Stimulated activated CD8-positive, alpha-beta memory T cell treated with anti-CD3 and anti-CD28 coated beads, Interleukin-15, amount 100 ng/mL, for 1 hour (primary cell): ENCODE data around the gene ARHGAP28.

ENCODE experiments used
- DNase-seq: peaks from one replicate; pipeline ENCODE4 v3.0.0-alpha.2; 2020; ENCODE audit warnings: low read depth

Gene ARHGAP28, protein sequence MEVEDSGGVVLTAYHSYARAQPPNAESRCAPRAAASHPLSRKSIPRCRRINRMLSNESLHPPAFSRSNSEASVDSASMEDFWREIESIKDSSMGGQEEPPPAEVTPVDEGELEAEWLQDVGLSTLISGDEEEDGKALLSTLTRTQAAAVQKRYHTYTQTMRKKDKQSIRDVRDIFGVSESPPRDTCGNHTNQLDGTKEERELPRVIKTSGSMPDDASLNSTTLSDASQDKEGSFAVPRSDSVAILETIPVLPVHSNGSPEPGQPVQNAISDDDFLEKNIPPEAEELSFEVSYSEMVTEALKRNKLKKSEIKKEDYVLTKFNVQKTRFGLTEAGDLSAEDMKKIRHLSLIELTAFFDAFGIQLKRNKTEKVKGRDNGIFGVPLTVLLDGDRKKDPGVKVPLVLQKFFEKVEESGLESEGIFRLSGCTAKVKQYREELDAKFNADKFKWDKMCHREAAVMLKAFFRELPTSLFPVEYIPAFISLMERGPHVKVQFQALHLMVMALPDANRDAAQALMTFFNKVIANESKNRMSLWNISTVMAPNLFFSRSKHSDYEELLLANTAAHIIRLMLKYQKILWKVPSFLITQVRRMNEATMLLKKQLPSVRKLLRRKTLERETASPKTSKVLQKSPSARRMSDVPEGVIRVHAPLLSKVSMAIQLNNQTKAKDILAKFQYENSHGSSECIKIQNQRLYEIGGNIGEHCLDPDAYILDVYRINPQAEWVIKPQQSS

DNA sequence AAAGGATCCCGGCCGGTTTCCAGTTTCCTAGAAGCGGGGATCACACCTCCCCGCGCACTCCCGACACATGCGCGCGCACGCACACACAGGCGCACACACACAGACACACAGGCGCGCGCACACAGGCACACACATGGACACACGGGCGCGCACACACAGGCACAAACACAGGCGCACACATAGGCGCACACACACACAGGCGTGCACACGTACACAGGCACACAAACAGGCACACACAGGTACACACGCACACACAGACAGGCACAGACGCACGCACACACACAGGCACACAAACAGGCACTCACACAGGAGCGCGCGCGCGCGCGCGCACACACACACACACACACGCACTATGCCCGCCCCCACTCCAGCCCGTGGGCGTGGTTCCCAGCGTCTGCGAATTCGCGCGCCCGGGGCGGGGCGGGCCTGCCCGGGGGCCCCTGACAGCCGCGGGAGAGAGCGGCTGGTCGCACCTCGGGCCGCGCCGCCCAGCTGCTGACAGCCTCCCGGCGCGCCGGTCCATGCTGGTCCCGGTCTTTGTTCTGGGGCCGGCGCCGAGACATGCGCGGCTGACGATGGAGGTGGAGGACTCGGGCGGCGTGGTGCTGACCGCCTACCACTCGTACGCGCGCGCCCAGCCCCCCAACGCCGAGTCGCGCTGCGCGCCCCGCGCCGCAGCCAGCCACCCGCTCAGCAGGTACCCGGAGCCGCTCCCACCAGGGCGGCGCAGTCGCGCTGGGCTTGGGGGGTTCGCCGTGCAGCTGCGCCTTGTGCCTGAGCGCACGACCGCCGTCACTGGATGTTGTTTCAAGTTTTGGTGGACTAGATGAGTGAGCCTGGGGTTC, at the start of gene ARHGAP28:
TSS of gene ARHGAP28 (plus strand) at position 470 of the 845 bp plus-strand sequence. CDS start at position 576, 106 bp downstream.
- no peak for DNase-seq

DNA sequence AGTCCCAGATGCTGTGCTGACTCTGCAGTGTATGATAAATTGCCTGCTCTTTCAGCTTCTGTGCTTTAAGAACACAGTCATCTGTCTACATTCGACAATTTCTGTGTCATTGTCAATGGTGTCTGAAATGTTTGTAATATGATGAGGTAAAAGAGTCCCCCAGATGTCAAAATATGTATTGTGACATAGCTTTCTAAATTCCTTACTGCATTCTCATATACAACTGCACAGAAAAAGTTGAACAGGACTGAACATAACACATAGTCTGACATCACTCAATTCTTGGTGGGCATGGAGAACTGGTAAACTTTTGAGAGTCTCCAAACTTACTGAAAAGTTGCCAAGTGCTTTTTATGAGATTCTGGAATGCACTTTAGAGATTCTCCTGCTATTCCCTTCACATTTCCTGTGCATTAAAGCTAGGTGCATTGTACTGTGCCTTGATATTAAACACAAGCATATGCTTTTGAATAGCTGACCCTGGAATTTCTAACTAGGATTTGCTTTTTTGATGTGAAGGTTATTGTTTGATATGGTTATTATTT, 48.1 kb upstream of the ARHGAP28 start:
- DNase-seq: no peak

DNA sequence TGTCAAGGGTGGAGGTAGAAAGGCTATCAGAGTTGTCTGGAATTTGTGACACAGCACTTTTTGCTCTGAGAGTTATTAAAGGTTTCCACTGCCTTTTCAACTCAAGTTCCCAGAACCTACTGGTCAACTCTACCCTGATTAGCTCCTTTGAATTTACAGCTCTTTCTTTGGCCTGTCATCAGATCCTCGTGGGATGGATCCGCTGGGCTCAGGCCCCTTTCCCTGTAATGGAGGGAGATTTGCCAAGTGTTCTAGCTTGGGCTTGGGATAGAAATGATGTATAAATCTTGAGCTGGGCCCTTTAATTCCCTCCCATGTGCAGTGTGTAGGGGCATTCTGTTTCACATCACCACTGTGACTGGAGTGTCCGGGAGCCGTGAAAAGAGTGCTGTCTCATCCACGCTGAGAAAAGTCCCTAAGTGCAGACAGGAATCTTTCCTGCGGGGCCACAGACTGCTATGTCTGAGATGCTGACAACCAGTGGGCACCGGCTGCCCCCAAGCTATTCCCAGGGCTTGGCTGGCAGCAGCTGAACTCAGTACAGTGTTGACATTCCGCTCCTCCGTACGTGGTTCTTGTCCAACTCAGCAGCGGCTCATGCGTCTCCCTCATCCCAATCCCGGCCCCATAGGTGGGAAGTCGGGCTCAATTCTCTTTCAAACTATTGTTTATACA, 46.9 kb upstream of the ARHGAP28 start:
- DNase-seq: no peak

DNA sequence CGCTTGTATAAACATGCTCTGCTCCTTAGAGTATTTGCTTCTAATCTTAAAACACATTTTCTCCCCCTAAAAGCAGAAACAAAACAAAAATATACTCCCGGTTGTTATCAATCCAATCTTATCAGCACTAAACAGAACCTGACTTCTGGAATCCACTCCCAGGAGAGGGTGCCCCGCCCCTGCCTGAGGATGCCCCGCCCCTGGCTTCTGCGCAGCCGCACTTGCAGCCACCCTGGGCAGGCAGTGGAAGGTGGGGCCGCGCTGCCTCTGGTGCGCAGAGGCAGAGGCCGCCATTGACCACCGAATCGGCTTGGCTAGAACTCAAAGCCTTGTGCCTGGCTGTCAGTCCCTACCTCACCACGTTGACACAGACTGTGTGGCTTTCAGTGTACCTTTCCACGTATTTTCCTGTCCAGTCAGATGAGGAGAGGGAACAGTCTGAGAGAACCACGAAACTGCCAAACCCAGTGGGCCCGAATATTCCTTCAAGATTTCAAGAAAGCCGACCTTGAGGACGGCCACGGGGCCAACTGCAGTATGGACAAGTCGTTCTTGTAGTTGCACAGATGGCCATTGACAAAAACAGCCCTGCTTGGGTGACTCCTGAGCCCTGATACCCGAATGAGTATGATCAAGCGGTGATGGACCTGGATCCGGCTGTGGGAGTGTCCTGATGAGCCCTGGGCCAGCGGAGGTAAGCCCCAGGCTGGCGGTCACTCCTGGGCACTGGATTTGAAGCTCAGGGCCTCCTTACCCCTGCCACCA, 46.2 kb upstream of the ARHGAP28 start:
- DNase-seq: no peak

DNA sequence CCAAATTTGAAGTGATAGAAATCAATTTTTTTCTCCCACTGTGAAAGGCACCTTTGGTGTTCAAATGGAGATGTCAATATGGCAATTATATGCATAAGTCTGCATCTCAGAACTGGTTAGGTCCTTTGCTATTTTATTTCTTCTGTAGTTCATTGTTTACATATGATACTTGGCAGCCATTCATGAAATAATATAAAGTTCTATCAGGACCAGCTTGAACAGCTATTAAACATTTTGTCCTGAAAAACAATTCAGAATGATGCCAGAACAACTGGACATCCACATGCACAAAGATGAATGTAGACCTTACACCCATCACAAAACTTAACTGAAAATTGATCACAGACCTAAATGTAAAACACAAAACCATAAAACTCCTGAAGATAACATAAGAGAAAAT, 41.8 kb upstream of the ARHGAP28 start:
- DNase-seq: no peak

DNA sequence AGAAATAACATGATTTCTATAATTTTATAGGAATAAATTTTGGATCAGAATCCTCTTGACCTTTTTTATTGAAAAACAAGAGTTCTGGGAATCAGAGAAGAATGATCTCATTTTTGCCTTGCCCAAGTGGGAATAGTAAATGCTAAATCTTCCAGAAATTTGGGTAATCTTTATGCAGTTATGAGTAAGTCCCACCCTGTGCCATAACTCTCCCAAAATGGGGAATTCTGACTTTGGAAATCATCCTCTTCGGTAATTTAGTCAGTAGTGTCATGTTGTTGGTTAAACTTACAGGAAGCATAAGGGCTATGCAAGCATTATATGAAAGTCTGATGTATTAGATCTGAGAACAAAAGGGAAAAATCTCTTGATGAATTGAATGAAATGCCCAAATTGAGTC, 20.6 kb upstream of the ARHGAP28 start:
- no peak for DNase-seq

DNA sequence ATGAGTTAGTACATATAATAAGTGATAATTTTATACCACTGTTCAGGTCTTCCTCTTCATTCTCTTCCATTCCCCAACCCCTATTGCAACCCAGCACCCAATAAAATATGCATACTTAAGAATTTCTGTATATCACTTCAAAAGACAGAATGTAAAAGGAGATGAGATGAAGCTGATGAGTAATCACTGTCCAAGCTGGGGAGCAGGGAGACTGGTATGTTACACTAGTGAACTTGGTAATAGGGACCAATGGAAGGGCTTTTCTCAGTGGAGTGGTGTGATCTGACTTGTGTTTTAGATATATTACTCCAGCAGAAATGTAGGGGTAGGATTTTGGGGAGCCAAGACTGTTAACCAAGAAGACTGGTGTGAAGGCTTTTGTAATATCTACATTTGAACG, 18.0 kb upstream of the ARHGAP28 start:
- no peak for DNase-seq

DNA sequence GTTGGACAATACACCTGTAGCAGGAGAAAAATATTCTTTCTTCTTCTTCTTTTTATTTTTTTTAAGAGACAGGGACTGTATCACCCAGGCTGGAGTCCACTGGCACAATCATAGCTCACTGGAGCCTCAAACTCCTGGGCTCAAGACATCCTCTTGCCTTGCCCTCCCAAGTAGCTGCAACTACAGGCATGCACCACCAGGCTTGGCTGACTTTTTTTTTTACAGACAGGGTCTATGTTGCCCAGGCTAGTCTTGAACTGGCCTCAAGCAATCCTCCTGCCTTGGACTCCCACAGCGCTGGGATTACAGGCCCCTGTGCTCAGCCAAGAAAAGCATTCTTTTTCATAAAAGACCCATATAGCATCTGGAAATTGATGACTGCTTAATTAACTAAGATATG, 17.1 kb upstream of the ARHGAP28 start:
- DNase-seq: no peak

DNA sequence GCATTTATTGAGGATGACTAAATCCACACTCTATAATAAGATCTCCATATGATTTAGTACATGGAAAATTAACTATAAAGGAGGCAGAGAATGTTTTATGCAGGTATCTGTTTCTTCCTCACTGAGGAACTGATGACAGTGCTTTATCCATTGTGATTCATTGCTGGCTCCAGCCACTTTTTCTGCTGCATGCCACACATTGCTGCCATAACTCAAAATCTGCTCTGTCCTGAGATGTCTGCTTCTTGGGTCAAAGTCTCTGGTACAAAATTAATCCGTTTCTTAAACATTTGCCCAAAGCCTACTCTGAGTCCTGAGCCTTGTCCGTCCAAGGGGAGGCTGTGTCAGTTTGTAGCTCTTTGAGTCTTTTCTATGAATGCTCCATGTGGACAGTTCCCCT, 15.5 kb upstream of the ARHGAP28 start:
- DNase-seq: no peak

DNA sequence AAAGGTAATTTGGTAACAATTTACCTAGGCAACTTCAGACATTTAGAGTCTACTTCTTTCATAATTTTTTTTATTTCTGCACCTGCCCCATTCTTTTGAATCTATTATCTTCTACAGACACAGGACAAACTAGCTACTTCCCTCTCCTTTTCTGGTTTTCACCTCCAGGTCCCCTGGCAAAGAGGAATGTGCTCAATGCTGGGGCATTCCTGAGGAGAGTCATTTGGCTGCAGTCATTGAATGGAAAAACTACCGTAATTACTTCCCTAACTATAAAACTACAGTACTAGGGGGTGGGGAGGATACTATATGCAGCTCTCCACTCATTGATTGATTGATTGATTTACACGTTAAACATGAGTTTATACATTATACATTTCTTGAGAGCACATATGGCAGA, 11.2 kb upstream of the ARHGAP28 start:
- no peak for DNase-seq

DNA sequence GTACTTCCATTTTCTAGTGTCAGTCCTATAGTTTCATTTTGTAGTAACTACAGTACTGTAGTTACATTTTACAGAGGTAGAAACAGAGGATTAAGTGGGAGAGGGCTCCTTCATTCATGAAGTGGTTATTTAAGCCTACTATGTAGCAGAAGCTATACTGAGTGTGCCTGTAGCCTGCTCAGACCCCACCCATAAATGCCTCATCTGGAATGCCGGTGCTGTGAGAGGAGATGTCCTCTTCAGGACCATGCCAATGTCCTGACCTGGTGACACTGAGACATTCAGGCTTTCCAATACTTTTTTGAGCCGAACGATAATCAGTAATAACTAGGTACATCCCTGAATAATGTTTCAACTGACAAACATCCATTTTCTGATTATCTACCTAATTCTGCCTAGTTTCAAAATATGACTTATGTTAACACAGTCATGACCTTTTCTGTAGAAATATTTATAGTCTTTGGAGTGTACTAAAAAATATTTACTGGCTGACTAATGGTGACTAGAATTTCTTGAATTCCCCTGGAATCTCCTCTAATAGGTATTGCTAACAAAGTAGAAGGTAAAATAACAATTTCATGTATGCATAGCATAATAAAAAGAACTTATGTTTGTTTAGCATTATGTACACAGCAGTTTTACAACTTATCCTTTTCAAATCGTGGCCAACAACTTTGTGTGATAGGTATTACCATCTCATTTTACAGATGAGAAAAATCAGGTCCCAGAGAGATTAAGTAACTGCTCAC, 10.2 kb upstream of the ARHGAP28 start:
- DNase-seq: no peak

DNA sequence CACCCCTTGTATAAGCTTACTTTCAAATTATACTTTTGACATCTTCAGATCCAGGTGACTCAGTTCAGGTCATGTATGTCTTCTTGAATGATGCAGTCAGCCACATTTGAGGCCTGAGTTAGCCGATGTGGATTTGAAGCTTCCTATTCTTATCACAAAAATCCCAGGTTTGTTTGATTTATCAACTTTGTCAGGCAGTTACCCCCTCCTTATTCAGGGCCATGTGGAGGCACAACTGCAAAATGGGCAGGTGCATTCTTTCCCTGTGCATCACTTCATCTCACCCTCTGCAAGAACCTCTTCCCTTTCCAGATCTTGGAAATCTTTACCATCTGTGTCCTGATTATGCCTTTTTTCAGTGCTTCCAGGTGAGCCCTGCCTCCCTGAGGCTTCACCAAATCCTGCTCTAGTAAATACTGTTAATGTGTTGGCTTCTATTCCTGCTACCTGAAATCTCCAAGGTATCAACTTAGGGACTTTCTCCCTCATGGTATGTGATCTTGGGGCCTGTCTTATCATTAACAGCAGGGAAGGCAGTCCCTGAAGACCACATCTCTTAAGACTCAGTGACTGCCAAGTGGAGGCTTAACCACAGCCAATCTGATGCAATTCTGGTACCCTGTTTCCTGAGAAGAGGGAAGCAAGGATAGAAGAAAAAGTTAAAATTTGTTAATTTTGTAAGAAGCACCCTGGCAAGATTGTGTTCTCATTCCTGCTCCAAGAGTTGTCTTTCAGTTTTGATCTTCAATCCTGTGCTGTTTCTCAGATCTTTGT, 9.4 kb upstream of the ARHGAP28 start:
- DNase-seq: no peak

DNA sequence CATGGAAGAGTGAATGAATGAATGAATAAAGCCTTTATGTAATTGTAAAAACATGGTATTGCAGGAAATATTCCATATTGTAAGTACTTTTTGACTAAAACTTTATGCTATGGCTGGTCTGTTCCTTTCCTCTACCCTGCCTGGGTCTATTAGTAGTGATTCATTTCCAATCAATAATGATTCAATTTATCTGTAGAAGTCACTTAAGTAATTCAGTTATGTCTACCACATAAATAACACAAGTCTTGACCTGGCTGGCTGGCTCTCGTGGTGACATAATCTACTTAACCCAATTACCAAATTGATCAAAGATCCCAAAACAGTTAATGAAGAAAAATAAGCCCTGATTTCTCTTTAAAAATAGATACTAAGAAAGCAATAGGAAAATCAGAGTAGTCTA, 7.8 kb upstream of the ARHGAP28 start:
- no peak for DNase-seq

DNA sequence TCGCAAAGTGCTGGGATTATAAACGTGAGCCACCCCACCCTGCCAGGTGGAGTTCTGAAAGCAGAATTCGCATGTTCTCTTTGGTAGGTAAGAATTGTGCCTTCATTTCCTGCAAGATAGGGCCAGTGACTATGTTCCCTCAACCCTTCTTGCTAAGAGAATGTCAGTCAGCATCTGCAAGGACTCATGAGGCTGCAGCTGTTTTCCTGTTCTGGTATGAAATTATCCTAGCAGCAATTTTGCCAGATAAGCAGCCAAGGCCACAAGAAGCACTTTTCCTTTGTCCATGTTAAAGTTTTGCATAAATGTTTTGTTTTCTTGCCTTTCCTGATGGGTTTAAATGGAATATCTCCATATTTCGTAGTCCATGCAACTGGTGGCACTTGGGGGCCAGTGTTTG, 6.8 kb upstream of the ARHGAP28 start:
- no peak for DNase-seq

DNA sequence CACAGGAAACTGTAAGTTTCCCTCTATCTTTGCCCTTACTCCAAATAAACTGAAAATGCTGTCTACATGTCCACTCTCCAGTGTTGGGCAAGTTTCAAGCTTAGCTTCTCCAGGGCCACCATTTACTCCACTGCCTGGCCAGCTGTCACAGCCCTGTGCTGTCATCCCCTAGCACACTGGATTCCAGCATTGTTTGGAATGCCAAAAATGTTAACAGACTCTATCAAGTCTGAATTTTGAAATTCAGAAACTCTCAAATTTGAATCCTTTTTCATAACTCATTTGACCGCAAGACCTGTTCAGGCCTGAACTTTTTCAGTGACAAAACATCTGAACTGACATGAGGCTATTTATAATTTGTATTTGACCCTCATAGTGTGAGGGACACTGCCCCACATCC, 5.2 kb upstream of the ARHGAP28 start:
- DNase-seq: no peak

DNA sequence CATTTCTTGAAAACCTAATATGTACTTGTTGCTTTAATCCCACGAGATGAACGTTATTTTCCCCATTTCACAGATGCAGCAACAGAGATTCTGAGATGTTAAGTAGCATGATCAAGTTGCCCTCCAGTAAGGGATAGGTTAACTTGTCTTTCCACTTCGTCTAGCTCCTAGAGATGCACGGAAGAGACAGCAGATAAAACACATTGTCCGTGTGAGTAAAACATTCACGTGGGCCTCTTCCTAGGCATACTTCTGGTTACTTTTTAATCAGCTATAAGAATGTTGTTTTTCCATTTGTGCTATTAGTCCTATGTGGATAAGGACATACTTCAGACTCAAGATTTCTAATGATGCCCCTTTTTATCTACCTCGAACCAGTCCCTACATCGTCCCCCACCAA, 1.2 kb upstream of the ARHGAP28 start:
- DNase-seq: no peak

DNA sequence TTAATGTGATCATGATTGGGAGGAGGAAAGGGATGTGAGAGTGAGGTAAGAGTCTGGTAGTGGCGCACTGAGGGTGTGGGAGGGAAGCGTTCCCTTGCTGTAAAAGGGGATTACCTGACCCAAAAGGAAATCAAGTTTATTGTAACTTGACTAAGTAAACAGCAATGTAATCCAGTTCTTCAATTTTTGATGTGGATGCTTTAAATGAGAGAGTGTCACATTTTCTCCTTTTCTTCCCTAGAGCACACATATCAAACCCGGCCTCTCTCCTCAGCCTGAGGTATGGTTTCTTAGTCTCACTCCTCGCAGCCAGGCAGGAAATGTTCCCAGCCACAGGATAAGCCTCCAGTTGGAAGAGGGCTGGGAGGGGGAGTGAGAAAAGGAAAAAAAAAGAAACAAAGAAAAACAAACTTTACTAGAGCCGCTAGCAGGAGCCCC, 688 bp upstream of the ARHGAP28 start:
- DNase-seq: no peak

DNA sequence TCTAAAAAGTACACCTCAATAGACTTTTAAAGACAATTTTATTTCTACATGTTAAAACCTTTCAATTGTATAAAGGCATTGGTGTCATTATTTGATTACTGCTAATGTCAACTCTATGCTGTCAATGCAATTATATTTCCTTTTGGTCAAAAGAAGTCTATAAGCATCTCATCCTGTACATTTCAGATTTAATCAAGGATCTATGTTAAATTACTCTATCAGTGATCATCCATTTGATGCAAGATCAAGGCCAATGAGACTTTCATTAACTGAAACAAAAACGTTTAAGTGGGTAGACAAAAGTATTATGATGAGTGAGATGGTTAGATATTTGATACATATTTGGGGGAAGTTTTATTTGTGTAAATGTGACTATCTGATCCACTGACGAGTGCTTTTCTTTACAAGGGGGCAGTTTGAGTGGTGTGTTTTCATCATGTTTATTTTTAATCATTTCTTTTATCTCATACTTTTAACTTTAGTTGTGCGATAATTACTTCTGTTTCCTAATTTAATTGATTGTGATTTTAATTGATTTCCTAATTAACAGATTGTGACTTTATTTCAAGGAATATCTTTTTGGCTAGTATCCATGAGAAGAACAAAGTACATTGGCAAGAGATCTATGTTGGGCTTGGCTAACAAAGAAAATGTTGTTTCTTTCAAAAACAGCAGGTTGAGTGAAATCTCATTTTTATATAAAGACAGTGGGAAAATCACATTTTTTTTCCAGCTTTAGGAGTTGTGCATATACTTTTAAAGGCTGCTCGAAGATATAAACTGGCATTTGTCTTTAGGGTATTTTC, 1.1 kb downstream of the ARHGAP28 start:
- DNase-seq: no peak

DNA sequence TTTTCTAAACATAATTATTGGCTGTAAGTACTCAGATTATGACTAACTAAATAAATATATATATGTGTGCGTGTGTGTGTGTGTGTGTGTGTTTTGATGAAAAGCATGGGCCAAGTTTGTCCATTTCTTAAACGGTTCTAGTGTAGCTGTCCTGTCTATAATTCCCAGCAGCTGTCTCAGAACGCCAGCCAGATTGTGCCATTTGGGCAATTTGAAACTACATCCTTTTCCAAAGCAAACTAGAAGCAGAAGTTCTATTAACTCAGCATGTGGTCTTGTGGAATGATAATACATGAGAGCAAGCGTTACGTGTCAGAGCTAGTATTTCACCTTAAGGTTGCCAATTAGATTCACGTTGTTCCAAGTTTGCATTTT, 1.7 kb downstream of the ARHGAP28 start:
- no peak for DNase-seq
